Putamen (tissue), 1 donor: ENCODE data around the gene P2RX1.
"Not testable (repeated sequence)": the region's sequence is repeated elsewhere in the genome, so short reads cannot be mapped to it uniquely, and the experiment has no call there.

Experiments used
- DNase-seq: peaks from one replicate; pipeline ENCODE4 v3.0.0-alpha.2; 2016; ENCODE audit warnings: low spot score

The P2RX1 gene

DNA sequence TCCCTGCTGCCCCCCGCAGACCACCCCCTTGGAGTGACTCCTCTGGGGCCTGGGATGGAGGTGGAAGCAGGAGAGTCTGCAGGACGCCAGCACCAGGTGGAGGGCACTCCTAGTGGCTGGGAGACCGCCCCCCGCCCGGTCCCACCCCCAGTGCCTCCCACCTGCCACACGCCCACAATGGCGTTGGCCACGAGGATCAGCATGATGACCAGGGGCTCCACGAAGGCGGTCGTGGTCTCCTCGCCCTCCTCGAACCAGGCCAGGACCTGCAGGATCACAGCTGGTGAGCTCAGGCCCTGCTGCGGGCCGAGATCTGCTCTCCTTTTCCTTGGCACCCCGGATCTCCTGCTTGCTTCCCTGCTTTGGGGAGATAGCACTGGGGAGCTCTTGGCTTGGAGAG, 35.2 kb upstream of the P2RX1 start:
- DNase-seq = no peak

DNA sequence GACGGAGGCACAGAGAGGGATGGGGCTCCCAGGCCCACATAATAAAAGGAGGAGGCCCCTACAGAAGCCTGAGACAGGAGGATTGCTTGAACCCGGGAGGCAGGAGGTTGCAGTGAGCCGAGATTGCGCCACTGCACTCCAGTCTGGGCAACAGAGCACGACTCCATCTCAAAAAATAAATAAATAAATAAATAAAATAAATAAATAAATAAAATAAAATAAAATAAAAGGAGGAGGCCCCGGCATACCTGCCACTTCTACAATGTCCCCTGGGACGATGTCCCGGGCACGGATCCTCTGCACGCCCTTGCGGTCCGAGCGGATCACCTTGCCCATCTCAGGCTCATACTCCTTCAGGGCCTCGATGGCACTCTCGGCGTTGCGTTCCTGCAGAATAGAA, 34.7 kb upstream of the P2RX1 start:
- no peak for DNase-seq

DNA sequence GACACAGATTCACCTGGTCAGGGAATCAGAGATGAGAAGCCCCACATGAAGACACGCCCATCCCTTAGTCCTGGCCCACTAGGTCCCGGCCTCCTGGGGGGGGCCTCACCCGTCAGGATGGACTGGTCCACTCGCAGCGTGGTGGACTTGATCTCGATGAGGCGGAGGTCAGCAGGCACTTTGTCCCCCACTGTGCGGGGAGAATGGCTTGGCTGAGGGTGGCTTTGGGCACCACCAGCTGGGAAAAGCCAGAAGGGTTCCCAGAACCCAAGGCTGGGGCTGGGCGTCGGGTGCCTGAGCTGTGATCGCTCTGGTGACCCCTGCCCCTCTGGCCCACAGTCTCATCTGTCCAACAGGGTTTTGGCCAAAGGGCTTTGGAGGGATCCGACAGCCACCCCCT, 34.3 kb upstream of the P2RX1 start:
- no peak for DNase-seq

DNA sequence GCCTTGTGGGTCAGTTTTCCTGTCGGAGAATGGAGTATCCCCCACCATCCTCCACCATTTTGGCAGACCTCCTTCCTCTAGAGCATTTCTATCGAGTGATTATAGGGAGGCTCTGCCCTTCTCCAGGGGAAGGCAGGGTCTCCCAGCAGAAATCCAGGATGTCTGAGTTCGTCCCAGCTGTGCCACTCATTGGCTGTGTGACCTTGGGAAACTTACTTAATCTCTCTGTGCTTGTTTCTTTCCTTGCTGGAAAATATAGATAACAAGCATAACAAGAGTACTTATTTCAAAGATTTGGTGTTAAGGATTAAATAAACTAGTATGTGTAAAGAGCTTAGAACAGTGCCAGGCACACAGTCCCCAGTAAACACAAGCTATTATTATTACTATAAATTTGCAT, 33.2 kb upstream of the P2RX1 start:
- no peak for DNase-seq

DNA sequence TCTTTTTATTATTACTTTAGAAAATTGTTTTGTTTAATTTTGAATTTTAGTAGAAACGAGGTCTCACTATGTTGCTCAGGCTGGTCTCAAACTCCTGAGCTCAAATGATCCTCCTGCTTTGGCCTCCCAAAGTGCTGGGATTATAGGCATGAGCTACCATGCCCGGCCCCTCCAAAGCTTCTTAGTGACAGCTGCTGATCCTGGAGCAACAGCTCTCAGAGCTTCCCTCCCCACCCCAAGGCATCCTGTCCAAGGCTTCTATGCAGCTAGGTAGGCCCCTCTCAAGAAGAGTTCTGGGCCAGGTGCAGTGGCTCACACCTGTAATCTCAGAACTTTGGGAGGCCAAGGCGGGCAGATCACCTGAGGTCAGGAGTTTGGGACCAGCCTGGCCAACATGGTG, 32.3 kb upstream of the P2RX1 start:
- not testable (repeated sequence) for DNase-seq

DNA sequence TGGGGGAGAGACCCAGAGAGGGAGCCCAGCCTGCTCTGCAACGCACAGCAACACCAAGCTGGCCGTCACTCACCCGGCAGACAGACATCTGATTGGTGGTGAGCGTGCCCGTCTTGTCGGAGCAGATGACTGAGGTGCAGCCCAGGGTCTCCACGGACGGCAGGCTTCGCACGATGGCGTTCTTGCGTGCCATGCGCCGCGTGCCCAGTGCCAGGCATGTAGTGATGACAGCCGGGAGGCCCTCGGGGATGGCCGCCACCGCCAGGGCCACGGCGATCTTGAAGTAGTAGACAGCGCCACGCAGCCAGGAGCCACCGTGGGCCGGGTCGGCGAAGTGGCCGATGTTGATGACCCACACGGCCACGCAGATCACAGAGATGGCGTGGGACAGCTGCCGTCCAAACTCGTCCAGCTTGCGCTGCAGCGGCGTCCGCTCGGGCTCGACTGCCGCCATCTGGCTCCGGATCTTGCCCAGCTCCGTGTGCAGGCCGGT, 31.1 kb upstream of the P2RX1 start:
- no peak for DNase-seq

DNA sequence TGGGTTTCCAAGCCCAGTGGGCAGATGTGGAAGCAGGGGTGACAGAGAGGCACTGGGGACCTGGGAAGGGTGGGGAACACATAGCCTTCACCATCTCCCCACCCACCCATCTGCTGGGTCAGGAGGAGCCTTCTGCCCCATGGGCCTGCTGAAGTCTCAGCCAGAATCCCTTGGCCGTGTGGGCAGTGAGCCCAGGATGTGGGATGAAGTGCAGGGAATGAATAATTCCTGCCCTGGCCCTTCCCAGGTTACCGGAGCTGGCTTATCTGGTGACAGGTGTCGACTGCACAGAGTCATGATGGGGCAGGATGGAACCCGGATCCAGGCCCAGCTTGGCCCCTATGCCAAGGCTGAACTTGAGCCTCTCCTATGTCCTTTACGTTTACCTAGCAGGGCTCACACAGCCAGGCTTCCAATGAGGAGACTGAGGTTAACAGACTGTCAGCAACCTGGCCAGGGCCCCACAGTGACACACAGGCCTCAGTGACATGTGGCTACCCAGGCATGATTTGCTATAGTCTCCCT, 30.5 kb upstream of the P2RX1 start:
- DNase-seq = no peak

DNA sequence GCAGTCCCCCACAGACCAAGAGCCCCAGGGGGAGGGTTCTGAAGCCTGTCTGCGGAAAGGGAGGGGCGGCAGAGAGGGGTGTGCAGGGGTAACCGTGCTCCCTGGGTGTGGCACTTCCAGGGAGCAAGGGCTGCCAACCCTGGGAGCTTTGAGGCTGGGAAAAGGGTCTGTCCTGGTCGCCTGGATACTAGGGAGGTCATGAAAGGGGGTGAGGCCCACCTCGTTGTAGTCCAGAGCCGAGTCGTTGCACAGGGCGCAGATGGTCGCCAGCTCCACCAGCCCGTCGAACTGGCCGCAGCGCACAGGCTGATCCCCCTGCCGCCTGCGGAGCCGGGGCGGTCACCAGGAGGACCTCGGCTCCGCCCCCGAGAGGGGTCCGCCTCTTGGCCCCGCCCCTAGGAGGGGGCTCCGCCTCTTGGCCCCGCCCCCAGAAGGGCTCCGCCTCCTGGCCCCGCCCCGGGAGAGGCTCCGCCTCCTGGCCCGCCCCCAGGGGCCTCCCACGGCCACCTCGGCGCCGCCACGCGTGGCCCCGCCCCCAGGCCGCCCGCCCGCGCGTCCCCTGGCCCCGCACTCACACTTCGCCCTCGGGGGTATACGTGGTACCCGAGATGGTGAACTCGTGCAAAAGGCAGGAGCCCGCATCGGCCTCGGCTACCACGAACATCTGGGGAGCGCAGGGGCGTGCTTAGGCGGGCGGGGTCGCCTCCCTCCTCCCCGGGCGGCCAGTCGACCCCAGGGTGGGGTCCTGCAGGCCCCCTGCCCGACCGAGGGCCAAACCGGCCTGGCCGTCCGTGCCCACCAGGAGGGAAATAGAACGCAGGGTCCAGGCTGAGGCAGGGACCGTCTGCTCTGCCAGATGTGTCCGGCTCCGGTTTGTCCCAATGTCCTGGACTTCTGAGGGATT, 28.5 kb upstream of the P2RX1 start:
- DNase-seq = no peak

DNA sequence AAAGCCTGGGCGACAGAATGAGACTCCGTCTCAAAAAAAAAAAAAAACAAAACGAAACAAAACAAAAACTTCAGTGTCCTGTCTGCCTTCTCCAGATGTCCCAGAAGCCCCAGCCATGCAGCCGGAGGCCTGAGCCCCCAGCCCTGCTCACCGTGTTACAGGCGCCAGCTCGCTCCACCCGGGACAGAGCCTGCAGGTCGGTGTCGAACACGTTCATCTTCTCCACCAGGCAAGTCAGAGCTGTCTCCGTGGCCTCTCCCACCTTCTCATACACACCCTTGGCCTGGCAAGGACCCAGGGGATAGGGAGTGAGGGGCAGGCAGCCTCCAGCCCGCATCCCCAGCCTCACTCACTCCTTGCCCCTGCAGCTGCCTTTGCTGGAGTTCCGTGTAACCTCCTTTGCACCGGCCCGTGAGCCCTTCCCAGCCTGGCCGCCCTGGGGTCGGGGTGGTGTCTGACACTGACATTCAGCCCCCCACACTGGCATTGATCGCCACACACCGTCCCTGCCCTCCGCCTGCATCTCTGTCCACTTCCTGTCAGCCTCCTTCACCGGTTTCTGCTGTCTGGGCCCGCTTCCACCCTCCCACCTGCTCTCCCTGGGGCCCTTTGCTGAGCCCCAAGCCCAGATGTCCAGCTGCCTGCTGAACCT, 27.1 kb upstream of the P2RX1 start:
- DNase-seq = no peak

DNA sequence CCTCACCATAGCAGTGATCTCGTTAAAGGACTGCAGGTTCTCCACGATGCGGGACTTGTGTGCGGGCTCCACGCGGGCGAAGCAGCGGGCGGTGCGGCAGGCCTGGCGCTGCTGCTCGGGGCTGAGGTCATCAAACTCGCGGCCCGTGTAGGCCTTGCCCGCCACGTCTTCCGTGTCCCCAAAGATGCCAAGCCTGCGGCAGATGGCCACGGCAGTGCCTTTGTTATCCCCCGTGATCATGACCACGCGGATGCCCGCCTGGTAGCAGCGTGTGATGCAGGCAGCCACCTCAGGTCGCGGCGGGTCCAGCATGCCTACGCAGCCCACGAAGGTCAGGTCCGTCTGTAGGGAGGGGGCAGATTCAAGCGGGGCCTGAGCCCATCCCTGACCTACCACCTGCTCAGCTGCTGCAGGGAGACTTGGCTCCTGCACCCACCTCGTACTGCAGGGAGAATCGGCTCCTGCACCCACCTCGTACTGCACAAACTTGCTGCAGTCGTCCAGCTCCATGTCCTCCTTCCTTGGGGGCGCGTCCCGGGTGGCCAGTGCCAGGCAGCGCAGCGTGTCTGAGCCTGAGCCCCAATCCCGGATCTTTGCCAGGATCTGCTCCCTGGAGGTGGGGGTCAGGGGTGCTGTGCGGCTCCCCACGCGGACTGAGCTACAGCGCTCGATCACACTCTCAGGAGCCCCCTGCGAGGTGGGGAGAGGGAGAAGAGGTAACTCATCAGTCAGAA, 24.9 kb upstream of the P2RX1 start:
- no peak for DNase-seq

DNA sequence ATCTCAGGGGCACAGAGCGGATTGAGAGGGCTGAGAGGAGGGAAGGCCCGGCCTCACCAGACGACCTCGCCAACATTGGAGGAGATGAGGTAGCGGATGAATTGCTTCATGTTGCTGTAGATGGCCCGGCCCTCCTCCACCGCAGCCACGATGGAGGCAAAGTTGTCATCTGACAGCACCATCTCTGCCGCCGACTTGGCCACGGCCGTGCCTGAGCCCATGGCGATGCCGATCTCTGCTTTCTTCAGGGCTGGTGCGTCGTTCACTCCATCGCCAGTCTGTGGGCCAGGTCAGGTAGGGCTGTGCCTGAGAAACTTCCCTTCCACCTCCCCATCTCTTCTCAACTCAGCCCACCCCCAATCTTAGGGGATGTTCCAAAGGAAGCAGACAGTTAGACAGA, 21.1 kb upstream of the P2RX1 start:
- DNase-seq = no peak

DNA sequence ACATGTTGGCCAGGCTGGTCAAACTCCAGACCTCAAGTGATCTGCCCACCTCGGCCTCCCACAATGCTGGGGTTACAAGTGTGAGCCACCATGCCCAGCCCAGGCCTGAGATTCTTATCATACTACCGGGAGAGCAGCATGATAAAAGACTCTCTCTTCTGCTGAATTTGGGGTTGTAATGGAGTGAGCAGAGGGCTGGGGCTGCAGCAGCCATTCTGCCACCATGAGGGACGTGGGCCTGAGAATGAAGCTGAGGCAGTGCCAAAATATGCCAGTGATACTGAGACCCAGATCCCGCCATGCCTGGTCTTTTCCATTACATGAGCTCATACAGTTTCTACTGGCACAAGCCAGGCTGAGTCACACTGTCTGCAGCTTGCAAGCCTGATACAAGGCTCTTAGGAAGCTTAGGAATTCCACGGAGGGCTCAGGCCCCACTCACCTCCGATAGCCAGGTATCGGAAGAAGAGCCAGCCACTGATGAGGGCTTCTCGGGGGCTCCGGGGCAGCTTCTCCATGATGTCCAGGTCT, 19.6 kb upstream of the P2RX1 start:
- DNase-seq = no peak

DNA sequence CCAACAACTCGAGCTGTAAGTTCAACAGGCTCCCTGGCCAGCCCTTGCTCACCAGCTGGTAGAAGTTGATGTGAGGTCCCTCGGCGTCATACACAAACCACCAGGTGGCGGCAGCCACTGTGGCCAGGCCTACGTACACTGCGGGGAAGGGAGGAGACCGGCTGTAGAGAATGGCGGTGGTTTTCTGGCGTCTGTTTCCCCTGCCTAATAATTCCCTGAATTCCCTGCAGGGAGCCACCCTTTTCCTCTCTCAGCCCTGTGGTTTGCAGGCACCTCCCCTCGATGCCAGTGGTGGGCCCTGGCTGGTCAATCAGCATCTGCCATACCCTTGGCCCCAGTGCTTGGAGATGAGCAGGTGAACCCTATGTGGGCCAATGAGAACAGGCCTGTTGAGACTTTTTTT, 18.9 kb upstream of the P2RX1 start:
- no peak for DNase-seq

DNA sequence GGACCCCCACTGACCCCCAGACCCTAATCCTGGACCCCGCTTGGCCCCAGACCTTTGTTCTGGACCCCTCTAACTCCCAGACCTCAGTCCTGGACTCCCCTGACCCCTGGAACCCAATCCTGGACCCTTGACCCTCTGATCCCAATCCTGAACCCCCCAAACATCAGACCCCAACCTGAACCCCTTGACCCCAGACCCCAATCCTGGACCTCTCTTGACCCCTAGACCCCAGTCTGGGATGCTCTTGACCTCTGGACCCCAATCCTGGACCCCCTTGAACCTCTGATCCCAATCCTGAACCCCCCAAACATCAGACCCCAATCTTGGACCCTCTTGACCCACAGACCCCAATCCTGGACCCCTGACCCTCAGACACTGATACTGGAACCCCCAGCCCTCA, 13.5 kb upstream of the P2RX1 start:
- DNase-seq = no peak

DNA sequence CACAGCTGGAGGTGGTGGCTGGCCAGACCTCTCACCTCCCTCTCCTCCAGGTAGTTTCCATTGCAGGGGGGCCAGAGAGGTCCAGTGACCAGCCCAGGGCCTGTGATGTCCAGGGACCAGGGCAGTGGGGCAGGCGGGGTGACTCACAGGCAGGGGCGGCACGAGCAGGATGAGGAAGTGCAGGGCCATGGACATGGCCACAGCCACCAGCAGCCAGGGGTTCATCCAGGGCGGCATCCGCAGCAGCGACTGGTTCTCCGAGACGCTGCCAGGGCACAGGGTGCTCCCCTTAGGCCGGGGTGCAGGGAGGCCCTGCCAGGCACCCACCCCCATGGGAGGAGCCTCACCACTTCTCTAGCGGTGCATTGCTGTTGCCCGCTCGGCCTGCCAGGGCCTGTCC, 12.9 kb upstream of the P2RX1 start:
- no peak for DNase-seq

DNA sequence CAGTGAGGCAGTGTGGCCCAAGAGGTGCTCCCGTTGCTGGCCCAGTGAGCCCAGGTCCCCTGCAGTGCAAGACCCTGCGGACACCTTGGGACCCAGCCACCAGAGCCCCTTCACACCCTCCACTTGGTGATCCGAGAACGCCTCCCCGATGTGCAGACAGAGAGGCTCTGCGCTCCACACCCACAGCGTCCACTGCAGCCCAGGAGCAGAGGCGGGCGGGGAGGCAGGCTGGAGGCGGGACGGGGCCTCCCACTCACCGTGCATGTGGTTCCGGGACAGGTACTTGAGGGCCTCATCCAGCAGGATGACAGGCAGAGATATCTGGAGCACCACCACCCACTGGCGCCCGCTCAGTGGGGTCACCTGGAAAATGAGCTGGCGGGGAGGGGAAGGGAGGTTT, 12.1 kb upstream of the P2RX1 start:
- no peak for DNase-seq

DNA sequence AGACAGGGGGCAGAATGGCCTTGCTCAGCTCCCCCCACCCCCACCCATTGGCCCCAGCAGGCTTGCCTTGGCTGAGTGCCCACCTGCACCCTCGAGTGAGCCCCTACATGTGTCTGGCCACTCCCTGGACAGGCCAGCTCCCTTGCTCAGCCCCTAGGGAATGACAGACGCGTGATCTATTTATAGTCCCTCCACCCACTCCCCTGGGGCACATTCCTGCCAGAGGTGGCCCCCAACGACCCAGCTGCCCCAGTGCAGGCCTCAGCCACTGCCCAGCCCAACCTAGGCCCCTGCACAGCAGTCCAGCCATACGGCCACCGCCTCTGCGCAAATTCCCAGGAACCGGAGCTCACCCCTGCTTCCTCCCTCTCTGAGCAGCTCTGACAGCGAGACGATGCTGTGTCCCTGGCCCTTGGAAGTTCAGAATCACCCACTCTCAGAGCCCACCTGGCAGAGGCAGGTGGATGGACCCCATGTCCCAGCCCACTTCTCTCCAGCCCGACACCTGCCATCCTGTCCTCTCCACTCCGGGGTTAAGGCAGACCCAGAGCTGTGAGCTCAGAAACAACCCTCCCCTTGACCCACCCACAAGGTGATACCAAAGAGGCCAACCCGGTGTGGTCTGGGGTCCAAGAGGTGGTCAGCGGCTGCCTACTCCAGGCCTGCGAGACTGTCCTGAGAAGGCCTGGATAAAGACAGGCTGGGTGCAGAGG, 11.5 kb upstream of the P2RX1 start:
- DNase-seq = no peak

DNA sequence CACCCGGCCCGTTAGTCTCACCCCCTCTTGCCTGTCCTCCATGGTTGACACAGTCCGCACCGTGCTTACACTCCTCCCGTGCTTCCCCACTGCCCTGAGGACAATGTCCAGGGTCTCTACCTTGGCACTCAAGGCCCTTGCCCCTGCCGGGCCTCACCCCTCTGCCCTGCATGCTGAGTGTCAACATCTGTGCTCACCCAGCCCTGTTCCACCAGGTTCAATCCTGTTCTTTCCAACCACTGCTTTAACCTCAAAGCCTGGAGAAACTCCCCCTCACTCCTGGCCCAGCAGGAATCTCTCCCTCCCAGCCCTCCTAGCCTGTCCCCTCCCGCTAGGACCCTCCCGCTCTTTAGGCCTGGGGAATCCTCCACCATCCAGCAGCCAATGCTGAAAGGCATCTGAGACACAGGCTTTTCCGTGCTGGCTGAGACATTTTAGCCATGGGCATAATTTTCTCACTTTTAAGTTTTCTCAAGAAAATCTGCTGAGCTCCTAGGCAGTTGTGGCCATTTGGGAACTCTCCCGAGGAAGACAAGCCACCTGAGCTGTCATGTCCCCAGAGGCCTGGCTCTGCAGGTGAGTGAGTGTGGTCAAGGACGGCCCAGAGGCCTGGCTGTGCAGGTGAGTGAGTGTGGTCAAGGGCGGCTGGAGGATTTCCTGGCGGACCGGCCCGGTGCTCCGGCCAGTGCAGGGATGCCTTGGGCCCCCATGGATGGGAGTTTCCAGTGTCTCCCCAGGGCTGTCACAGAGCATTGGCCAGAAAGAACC, 10.8 kb upstream of the P2RX1 start:
- DNase-seq = no peak

DNA sequence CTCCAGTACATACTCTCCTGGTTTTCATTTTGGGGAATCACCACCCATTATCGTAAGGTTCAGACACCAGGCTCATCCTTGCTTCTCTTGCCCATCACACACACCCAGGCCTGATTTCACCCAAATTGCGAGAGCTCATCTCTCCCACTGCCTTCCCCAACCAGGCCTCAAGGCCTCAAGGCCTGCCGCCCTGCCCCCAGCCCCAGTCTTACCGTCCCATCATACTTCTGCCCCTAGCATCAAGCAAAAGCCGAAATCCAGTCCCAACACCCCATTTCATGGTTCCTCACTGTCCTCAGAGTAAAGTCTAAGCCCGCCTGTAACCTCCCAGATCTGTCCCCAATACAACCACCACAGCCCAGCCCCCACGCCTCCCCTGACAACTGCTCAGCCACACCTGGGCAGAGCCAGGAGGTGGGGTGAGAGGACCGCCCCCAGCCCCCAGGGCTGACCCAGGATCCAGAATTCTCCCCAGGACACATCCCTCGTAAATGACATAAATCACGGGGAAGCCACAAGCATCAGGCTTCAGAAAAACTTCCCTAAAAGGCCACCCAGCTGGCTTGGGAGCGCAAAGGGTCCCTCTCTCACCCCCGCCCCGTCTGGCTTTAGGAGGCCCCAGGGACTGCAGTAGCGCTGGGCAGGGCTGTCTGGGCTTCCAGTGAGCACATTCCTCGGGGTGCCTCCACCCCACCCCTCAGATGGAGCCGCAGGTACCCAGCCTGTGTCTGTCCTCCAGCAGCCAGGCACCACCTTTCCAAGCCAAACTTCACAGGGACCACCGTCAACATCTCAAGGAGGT, 9.6 kb upstream of the P2RX1 start:
- no peak for DNase-seq
